ENCODE measurements around the gene SRPX2.

- TF ChIP-seq CTCF (IDR thresholded peaks at IDR 0.05; ENCODE audit: low read depth, low read length, poor library complexity, severe bottlenecking) (no peak), EZH2phosphoT487 (IDR thresholded peaks at IDR 0.05; ENCODE audit: borderline replicate concordance, low read length) (no peak)
These were observed 77.3 kb downstream of the SRPX2 start for GRCh38 chrX:100721328-100721727.

Data from DOHH2 (cell line).